OCI-LY1 (cell line): ENCODE results near the gene ZNF354C.

Source experiments
- EZH2 ChIP-seq: fragments of 200-600 bp; sonication (generic), shearing (Covaris generic); IDR thresholded peaks from 2 replicates; pipeline ENCODE4 v1.8.0; 2017; ENCODE audit warnings: borderline replicate concordance, mixed run types, mild to moderate bottlenecking, antibody characterized with exemption, low read length, moderate library complexity, mixed read lengths
- TF ChIP-seq, protein P1 (sequence below): fragments of 200-600 bp; sonication (generic), shearing (Covaris generic); IDR thresholded peaks from 2 replicates; pipeline ENCODE4 v1.5.1; 2017; ENCODE audit warnings: mild to moderate bottlenecking, antibody characterized with exemption, low read length, moderate library complexity, mixed read lengths

DNA sequence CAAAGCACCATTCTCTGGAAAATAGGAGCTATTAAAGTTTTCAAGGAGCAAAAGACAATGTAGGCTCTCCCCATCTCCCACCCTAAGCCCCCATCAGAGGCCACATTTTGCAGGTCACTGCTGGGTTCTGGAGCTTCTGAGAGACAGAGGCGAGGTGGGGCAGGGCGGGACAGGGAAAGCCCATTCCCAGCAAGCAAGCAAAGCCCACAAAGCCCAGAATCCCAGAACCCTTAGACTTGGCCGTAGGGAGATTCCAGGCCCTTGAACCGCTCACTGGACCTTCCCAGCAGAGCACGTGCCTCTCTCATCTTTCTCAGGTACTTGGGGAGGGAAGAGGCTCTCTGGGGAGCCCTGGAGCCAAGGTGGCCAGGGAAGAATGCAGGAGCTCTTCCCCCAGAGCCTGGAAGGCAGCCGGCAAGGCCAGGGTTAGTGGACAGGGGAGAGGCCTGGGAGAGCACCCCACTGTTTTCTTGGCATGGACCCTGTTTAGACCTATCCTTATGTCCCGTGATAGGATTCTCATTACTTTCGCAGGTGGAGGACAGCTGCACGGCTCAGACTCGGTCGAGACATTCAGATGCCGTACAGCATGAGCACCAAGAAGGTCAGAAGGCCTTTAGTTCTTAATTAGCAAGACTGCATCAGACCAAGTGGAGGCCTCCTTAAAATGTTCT, 52.4 kb downstream of the ZNF354C start:
- TF ChIP-seq, protein P1, sequence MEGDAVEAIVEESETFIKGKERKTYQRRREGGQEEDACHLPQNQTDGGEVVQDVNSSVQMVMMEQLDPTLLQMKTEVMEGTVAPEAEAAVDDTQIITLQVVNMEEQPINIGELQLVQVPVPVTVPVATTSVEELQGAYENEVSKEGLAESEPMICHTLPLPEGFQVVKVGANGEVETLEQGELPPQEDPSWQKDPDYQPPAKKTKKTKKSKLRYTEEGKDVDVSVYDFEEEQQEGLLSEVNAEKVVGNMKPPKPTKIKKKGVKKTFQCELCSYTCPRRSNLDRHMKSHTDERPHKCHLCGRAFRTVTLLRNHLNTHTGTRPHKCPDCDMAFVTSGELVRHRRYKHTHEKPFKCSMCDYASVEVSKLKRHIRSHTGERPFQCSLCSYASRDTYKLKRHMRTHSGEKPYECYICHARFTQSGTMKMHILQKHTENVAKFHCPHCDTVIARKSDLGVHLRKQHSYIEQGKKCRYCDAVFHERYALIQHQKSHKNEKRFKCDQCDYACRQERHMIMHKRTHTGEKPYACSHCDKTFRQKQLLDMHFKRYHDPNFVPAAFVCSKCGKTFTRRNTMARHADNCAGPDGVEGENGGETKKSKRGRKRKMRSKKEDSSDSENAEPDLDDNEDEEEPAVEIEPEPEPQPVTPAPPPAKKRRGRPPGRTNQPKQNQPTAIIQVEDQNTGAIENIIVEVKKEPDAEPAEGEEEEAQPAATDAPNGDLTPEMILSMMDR: no peak
- TF ChIP-seq EZH2: no peak
